ENCODE data around the gene LAPTM5. TPM values are rescaled to one million over a fixed set of nuclear protein-coding genes. Genes with fewer than 3 reads are reported as not detected.

The LAPTM5 gene
- 0.21 and 0.24 TPM in 2 replicates for total RNA-seq

GRCh38 chr1:30757352-30758120 lies at the start of gene LAPTM5:
TSS of gene LAPTM5 (minus strand) at chr1:30757774. CDS start at chr1:30757745, 29 bp downstream.

GRCh38 chr1:30723331-30723755 lies 34.2 kb downstream of the LAPTM5 start, which contains the start of gene MATN1:
TSS of gene MATN1 (minus strand) at chr1:30723585. CDS start at chr1:30723551, 34 bp downstream.

Other genes starting within 250 kb of the LAPTM5 start
- gene MATN1, start 34.2 kb downstream of the LAPTM5 start, total RNA-seq, result not detected in 2 replicates
- gene SDC3, start 151.0 kb upstream of the LAPTM5 start, total RNA-seq, result 2.1 and 11.1 TPM in 2 replicates

Data from tracheal epithelial cell (primary cell).